GDM1 (cell line): ENCODE results near the gene DRC3.

Experiments used
- DNase-seq: peaks from one replicate; lab custom pipeline; 2025; lab: John Stamatoyannopoulos, UW

Gene DRC3

GRCh38 chr17:17970699-17971430 is 1.8 kb upstream of the DRC3 start:
- no peak for DNase-seq

- DNase-seq = no peak
These were observed 1.1 kb upstream of the DRC3 start for GRCh38 chr17:17971431-17972125.

DNA sequence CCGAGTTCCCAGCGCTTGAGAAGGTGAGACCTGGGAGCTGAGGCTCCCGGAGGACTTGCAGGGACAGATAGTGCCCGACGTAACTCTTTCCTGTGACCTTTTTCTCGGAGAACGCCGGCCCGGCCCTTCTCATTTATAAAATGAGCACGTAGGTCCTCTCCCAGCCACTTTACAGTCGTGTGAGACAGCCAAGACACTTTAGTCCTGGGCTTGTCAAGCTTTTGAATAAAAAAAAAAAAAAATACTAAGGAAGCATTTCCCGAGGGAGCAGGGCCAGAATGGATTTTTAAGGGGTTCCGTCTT is 241 bp downstream of the DRC3 start:
- no peak for DNase-seq

GRCh38 chr17:17975436-17975835 is 2.8 kb downstream of the DRC3 start:
- no peak for DNase-seq

- DNase-seq = no peak
These were observed 4.4 kb downstream of the DRC3 start for GRCh38 chr17:17976931-17977570.

- DNase-seq = no peak
These were observed 6.1 kb downstream of the DRC3 start for GRCh38 chr17:17978481-17979424.

DNA sequence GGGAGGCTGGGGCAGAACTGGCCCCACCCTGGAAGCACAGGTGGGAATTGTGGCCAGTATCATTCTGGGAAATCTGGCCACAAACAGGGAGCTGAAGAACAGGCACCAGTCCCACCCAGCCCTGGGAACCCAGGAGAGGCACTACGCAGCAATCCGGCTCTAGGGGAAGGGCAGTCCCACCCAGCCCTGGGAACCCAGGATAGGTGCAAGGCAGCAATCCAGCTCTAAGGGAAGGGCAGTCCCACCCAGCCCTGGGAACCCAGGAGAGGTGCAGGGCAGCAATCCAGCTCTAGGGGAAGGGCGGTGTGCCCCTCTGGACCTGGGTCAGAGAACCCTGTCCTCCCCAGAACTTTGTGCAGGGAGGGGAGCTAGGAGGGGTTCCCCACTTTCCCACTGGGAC is 7.1 kb downstream of the DRC3 start:
- no peak for DNase-seq

- DNase-seq = no peak
These were observed 8.7 kb downstream of the DRC3 start for GRCh38 chr17:17981330-17981729.

- DNase-seq = no peak
These were observed 10.1 kb downstream of the DRC3 start for GRCh38 chr17:17982801-17983200.

GRCh38 chr17:17983376-17983775 is 10.7 kb downstream of the DRC3 start:
- DNase-seq = no peak

- DNase-seq = no peak
These were observed 11.1 kb downstream of the DRC3 start for GRCh38 chr17:17983776-17984175.

DNA sequence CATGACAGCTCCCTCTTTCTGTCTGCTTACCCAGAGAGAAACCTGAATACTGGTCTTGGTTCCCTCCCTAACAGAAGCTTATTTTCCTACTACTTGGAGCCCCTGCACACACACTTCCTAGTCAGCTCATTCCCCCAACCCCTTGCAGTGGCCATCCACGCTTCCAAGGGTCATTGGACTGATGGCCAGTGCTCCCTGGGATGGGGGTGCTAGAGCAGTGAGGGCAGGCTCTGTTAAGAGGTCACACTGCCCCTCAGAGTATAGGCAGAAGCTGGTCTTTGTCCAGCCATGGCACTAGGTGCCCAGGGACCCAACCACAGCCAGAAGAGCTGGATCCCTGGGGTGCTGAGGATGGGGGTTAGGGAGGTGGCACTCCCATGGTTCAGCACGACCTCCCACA is 12.5 kb downstream of the DRC3 start:
- DNase-seq = no peak

DNA sequence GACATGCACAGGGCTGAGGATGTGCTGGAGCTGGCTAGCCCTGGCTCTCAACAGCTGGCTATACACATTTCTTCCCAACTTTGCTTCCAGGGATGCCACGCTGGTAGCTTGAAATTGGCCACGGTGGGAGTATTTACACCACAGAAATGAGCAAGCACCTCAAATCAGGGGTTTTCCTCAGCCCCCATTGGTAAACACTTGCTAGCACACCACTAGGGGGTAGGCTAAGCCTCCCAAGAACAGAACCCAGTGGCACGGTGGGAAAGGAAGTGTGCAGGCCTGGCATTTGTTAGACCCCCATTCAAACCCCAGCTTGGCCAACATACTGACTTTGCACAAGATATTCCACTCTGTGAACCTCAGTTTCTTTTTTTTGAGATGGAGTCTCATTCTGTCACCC is 12.9 kb downstream of the DRC3 start:
- no peak for DNase-seq

DNA sequence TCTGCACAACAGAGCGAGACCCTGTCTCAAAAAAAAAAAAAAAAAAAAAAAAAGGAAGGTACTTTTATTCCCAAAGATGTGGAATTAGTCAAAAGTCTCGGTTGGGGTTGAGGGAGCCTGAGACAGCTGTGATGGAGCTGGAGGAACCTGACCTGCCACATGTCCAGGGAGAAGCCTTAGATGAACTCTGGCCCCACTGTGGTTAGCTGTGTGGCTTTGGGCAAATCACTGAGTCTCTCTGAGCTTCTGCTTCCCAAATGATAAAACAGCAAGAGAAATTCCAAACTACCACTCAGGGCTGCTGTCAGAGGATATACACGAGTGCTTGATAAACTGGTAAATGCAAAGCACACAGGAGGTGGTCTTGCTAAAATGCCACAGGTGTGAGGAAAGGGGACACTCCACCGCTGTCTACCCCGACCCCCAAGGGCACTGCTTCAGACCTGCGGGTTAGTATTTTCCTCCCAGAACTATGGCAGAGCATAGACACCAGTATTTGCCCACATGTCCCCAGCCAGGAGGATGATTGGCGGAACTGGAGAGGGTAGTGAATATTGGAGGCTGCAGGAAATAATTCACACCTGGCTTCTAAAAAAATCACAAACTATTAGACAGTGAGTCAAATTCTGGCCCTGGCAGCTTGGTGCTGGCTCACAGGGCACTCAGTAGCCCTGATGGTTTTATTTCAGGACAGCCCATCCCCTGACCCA is 14.7 kb downstream of the DRC3 start:
- no peak for DNase-seq

DNA sequence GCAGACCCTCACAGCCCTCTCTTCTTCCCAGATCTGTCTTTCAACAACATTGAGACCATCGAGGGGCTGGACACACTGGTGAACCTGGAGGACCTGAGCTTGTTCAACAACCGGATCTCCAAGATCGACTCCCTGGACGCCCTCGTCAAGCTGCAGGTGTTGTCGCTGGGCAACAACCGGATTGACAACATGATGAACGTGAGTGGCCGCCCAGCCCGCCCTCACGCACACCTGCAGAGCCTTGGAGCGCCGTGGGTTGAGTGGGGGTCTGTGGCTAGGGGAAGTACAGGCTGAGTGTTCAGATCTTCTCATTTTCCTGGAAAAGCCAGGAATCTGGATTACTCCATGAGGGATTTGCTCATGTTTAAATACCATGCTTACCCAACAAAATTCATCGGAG is 15.2 kb downstream of the DRC3 start:
- no peak for DNase-seq

DNA sequence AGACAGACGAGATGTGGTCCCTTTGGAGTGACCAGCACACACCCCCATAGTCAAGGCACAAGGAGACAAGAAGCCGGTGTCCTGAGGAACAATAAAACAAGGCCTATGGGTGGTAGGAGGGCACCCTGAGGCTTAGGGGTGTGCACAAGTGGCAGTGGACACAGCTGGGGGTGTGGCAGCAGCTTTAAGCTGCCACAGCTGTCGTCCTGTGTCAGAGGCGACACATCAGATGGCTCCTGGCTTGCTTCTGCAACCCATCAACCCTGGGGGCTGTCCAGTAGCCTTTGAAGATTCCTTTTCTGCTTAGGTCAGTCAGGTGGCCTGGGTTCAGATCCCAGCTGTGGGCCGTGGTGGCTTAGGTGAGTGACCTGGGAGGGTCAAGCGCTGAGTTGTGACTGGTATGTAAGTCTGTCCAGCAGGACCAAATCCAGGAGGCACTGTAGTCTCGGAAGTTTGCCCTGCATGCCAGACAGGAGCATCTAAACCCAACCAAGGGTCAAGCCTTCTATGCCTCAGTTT is 15.8 kb downstream of the DRC3 start:
- DNase-seq = no peak

GRCh38 chr17:17989081-17989480 is 16.4 kb downstream of the DRC3 start:
- no peak for DNase-seq

DNA sequence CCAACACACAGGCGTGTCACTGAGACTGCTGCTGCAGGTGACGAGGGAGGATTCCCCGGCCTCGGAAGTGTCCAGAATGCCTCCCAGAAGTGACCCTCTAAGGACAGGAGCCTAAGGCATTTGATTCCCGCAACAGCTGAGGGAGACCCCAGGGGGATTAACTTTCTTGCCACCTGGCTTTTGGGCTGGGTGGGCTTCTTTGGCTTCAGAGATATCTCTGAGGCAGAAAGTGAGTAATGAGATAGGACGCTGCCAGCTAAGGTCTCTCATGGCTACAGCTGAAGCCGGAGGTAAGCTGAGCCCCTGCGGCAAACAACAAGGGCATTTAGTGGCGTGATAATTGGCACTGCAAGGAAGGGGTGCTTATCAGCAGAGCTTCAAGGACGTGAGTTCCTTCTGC is 17.0 kb downstream of the DRC3 start:
- no peak for DNase-seq

GRCh38 chr17:17990282-17990681 is 17.6 kb downstream of the DRC3 start:
- no peak for DNase-seq

- no peak for DNase-seq
These were observed 20.7 kb downstream of the DRC3 start for GRCh38 chr17:17993366-17993765.

DNA sequence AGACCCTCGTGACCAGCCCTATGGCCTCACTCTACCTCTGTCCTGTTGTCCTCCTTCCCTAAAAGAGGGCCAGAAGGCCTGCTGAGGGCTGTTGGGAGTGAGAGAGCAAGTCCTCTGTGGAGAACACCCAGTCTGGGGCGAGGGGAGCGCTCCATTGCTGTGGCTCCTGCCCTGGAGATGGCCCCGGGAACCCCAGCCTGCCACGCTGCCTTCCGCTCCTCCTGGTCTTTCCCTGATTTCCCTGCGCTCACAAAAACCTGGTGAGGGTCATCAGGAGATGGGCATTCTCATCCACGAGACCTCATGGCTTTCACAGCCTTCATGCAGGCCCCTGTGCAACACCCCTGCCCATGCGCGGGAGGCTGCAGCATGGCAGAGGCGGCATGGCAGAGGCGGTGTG is 21.2 kb downstream of the DRC3 start:
- DNase-seq = no peak
